Naive thymus-derived CD8-positive, alpha-beta T cell (primary cell): ENCODE data around the gene SIX2. TPM values are rescaled to one million over a fixed set of nuclear protein-coding genes. Genes with fewer than 3 reads are reported as not detected.
A peak's percentile ranks its signal among the peaks of the same experiment; 100 is the strongest.

Experiments
- ATAC-seq, 2 donors: fragments of 150-1000 bp; cut with Tn5 transposase in 1 of 2; sonication (Bioruptor Pico), chemical (Tn5 transposase) in 1 of 2; 1 replicate in 1 of 2; 2 replicates in 1 of 2; pipeline ENCODE4 v1.10.0; 2021; ENCODE audit warnings: mild to moderate bottlenecking in 2 of 2, moderate library complexity in 2 of 2
- POLR2A ChIA-PET: fragments of 350-600 bp; sonication (Branson Sonifier 250); formaldehyde crosslinking; loops from one replicate; lab custom pipeline; 2021; ENCODE audit warnings: antibody characterized with exemption; lab: Charles Lee
- DNase-seq, 10 donors: peaks; one replicate each; pipeline versions ENCODE4 v3.0.0 to v3.0.0-alpha.2; 2020 to 2022
- H3K27ac Mint-ChIP-seq, 10 donors: one replicate each; pipeline ENCODE4 v1.8.0; 2020 to 2022; ENCODE audit warnings: mild to moderate bottlenecking in 10 of 10, mixed read lengths in 10 of 10, moderate library complexity in 4 of 10, inconsistent platforms in 1 of 10
- H3K27me3 Mint-ChIP-seq, 5 donors: one replicate each; pipeline ENCODE4 v1.8.0; 2021 to 2022; ENCODE audit warnings: mixed read lengths in 5 of 5
- H3K36me3 Mint-ChIP-seq, 3 donors: one replicate each; pipeline ENCODE4 v1.8.0; 2020 to 2022; ENCODE audit warnings: mixed read lengths in 3 of 3, mild to moderate bottlenecking in 2 of 3, inconsistent platforms in 1 of 3
- H3K4me1 Mint-ChIP-seq, 4 donors: one replicate each; pipeline ENCODE4 v1.8.0; 2021 to 2022; ENCODE audit warnings: mixed read lengths in 4 of 4
- H3K4me3 Mint-ChIP-seq, 10 donors: one replicate each; pipeline ENCODE4 v1.8.0; 2020 to 2022; ENCODE audit warnings: mild to moderate bottlenecking in 10 of 10, mixed read lengths in 10 of 10, moderate library complexity in 6 of 10, inconsistent platforms in 1 of 10
- H3K9me3 Mint-ChIP-seq, 9 donors: one replicate each; pipeline ENCODE4 v1.8.0; 2020 to 2022; ENCODE audit warnings: mixed read lengths in 9 of 9, mild to moderate bottlenecking in 3 of 9, inconsistent platforms in 1 of 9, moderate library complexity in 1 of 9
- polyA plus RNA-seq, 3 donors: library from polyadenylated mRNA; unstranded; fragments of 300-500 nt; fragmentation: Illumina TruSeq; gene quantifications; one replicate each; pipeline ENCODE4 v1.2.3, GENCODE V29; 2021
- total RNA-seq, 8 experiments: library from RNA in 2 of 8; stranded (reverse) in 2 of 8; gene quantifications; one replicate each; pipeline ENCODE4 v1.2.3 and lab custom pipeline; 2021 to 2026

Gene SIX2
- total and polyA plus RNA-seq, 5 experiments from 2014 or later = not detected

DNA sequence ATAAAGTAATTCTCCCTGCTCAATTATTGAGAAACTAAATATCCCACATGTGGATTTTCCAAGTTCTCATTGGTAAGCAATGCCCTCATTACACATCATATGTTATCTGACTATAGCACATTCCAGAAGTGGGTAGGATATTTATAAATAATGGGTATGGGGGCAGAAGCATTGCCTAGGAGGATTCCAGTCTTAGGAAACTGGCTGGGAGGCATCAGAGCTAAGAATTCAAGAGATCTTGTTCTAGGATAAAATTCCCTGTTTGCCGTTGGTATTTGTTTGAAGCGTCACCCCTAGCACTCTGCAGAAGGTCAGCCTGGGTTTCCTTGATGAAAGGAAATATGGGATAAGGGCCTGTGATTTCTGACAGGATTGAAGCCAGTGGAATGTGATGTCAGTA is 20.1 kb downstream of the SIX2 start:
- no peak for ATAC-seq
- peaks cover 0 to 15% (median 0%) of the 10 kb centered on the region in 3 donors for H3K36me3 Mint-ChIP-seq
- H3K9me3 Mint-ChIP-seq = peaks cover 9 to 44% (median 15%) of the 10 kb centered on the region in 9 donors
- H3K27me3 Mint-ChIP-seq = peaks cover 26 to 76% (median 33%) of the 10 kb centered on the region in 5 donors
- H3K4me3 Mint-ChIP-seq = no peak overlapping the region
- peaks cover 0 to 1% (median 0%) of the 10 kb centered on the region in 4 donors for H3K4me1 Mint-ChIP-seq
- POLR2A ChIA-PET = no interaction called here
- H3K27ac Mint-ChIP-seq = no peak overlapping the region
- no peak for DNase-seq

DNA sequence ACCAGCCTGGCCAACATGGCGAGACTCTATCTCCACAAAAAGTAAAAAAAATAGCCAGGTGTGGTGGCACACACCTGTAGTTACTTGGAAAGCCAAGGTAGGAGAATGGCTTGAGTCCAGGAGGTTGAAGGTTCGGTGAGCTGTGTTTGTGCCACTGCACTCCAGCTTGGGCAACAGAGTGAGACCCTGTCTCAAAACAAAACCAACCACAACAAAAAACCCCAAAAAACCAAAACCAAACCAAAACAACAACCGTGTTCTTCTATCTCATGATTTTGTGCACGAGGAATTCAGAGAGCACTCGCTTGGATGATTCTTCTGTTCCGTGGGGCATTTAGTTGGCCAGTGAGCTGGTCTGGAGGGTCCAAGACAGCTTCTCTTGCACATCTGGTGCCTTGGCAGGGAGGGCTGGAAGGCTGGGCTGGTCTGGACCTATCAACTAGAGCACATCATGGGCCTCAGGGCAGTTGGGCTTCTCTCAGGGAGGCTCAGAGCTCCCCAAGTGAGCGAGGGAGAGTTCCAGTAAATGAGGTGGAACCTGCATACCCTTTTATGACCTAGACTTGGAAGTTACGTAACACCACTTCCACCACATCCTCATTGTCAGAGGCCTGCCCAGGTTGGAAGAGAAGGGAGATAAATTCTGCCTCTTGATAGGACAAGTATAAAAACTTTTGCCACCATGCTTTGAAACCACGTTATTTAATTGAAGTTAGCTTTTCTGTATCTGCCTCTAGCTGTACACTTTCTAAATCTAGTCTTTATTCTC is 25.2 kb downstream of the SIX2 start:
- H3K9me3 Mint-ChIP-seq = peaks cover 0 to 17% (median 4%) of the 10 kb centered on the region in 9 donors
- peaks cover 0 to 3% (median 0%) of the 10 kb centered on the region in 3 donors for H3K36me3 Mint-ChIP-seq
- ATAC-seq (no peak), DNase-seq (no peak)
- no peak overlapping the region for H3K4me3 Mint-ChIP-seq
- H3K27ac Mint-ChIP-seq = no peak overlapping the region
- peaks cover 1 to 6% (median 3%) of the 10 kb centered on the region in 4 donors for H3K4me1 Mint-ChIP-seq
- peaks cover 14 to 35% (median 27%) of the 10 kb centered on the region in 5 donors for H3K27me3 Mint-ChIP-seq
- POLR2A ChIA-PET = no interaction called here

DNA sequence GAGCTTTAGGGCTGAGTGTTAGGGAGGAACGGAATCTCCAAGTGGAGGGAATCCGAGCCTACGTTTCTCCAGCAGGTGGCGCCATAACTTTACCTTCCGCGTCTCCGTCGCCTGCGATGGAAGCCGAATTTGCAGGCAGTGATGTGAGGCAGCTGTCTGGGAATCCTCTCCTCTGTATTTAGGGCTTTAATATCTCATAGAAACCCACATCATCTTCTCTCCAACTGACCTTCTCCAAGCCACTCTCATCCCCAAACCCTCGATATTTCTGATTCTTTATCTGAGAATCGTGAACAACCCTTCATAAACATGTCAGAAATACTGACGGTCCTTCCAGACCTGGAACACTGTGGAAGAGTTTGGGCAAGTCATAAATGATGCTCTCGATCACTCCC is 27.5 kb downstream of the SIX2 start:
- Mint-ChIP-seq H3K4me1 (peaks cover 2 to 6% (median 3%) of the 10 kb centered on the region in 4 donors), H3K4me3 (no peak overlapping the region), H3K9me3 (no peaks in the 10 kb centered on the region), H3K27me3 (peaks cover 10 to 36% (median 30%) of the 10 kb centered on the region in 5 donors), H3K27ac (peak overlapping the region in 1 of 10 donors; percentile 29), H3K36me3 (no peaks in the 10 kb centered on the region)
- POLR2A ChIA-PET = no interaction called here
- peak; percentile 11 to 75 (median 57) for DNase-seq
- ATAC-seq = peak; percentile 32 to 68

DNA sequence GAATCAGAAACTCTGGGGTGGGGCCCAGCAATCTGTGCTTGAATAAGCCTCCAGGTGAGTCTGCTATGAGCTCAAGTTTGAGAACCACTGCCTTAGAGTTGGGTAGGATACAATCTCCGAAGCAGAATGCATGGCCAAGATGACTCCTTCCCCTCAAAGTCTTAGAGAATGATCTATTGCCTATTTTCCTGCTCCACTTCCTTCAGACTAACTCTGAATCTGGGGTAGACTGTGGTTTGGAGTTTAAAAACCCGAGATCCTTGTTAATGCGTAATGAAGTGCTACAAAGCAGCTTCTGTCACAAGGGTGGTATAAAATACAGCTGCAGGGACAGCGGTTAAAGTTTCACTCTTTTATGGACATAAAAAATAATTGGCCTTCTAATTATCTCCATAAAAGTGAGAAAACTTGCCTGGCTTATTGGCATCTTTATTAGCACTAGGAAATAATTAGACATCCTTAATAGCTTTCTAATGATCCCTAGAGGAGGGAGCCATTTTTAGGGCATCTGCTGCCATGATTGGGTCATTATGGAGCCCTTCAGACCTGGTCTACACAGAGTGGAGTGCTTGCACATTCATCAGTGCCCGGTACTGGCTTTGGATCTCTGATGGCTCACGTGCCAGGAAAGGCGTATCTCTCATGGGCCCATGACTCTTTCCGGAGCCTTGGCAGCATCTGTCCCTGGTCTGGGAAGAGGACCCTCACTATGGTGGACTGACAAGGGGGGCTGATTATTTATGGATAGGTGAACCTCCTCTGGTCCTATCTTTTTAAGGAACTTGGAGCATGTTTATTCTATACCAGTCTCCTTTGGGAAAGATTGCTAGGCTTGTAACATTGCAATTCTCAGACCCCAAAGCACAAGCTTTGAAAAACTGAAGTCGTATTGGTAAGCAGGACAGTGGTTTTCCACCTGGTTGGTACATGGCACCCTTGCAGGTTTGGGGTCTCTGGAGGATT is 28.2 kb downstream of the SIX2 start:
- H3K4me3 Mint-ChIP-seq = no peak overlapping the region
- H3K9me3 Mint-ChIP-seq = no peaks in the 10 kb centered on the region
- POLR2A ChIA-PET = no interaction called here
- peak overlapping the region in 1 of 10 donors; percentile 29 for H3K27ac Mint-ChIP-seq
- H3K4me1 Mint-ChIP-seq = peaks cover 2 to 6% (median 3%) of the 10 kb centered on the region in 4 donors
- H3K36me3 Mint-ChIP-seq = no peaks in the 10 kb centered on the region
- H3K27me3 Mint-ChIP-seq = peaks cover 4 to 32% (median 27%) of the 10 kb centered on the region in 5 donors
- ATAC-seq (no peak), DNase-seq (no peak)

DNA sequence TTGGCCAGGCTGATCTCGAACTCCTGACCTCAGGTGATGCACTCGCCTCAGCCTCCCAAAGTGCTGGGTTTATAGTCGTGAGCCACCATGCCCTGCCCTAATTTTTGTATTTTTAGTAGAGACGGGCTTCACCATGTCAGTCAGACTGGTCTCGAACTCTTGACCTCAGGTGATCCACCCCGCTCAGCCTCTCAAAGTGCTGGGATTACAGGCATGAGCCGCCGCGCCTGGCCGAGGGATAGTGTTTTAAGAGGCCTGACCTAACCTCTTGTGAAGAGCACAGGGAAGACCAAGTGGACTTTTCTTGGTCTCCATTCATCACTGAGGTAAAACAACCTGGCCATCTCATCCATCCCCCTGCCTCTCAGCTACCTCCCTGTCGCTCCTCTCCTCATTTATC is 29.7 kb downstream of the SIX2 start:
- Mint-ChIP-seq H3K4me3 (no peak overlapping the region), H3K9me3 (no peaks in the 10 kb centered on the region), H3K4me1 (peaks cover 2 to 6% (median 3%) of the 10 kb centered on the region in 4 donors), H3K27me3 (peaks cover 4 to 29% (median 26%) of the 10 kb centered on the region in 5 donors), H3K27ac (no peak overlapping the region), H3K36me3 (no peaks in the 10 kb centered on the region)
- ATAC-seq = no peak
- POLR2A ChIA-PET = no interaction called here
- no peak for DNase-seq

DNA sequence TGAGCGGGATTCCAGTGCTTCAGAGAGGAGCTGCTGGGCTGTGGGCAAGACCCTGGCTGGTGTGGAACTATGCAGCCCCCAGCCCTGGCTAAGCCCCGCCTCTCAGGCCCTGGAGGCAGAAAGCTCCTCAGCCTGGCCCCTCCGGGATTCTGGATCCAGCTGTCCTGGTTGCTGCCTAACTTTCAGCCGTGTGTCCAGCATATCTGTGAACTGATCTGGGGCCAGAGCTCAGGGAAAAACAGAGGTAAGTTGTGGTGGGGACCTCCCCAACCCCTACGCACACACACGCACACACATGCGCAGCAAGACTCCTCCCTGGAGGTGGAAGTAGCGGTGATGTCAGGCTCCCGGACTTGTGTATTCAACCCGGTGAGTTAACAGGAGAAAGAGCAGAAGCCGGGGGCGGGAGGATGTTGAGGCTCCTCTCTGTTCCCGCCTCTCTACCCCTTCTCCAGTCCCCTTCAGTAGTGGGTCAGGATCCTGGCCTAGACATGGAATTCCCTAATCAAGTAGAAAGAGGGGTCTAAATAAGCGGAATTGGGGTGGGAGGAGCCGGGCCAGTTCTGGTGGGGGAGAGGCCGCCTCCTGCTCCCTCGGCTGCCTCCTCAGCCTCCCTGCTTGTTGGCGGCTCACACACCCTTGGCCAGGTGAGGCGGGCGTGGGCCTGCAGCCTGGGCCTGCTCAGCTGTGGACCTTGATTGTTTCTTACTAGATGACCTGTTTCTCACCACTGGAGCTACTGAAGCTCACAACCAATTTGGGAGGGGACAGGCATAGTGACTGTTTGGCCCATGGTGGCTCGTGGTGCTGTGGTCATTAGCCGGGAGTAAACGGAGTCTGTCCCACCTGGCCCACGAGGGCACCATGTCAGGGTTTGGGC is 33.4 kb downstream of the SIX2 start:
- Mint-ChIP-seq H3K36me3 (peaks cover 0 to 2% (median 0%) of the 10 kb centered on the region in 3 donors), H3K9me3 (no peaks in the 10 kb centered on the region), H3K4me3 (peak overlapping the region in 6 of 10 donors; percentile 18 to 75 (median 58)), H3K27me3 (peaks cover 2 to 25% (median 12%) of the 10 kb centered on the region in 5 donors), H3K4me1 (peaks cover 0 to 8% (median 4%) of the 10 kb centered on the region in 4 donors), H3K27ac (peak overlapping the region in 1 of 10 donors; percentile 81)
- ATAC-seq (peak in 1 of 2 donors; percentile 41), DNase-seq (no peak)
- POLR2A ChIA-PET = no interaction called here

DNA sequence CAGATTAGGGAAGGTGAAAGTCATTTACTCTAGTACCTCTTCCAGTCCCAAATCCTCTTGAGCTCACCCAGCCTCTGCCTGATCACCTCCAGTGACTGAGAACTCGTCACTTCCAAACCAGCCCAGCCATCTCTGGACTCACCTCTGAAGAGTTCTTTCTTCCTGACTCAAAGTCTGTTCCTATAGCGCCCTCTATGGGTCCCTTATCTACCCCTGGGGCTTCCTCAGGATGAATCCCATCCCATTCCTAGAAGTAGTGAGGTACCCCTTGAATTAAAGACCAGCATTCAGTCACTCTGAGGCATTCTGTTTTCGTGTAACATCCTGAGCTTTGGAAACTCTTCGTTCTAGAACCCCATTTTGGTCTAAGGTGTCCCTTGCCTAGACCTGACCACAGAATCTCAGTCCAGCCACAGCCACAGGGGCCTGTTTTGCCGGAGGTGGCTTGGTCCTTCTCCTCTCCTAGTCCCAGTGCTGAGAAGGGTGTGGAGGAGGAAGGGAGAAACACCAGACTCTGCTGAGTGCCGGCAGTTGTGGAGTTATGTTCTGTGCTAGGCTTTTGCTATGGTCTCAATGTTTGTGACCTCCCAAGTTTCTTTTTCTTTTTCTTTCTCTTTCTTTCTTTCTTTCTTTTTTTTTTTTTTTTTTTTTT is 35.1 kb downstream of the SIX2 start:
- no peak overlapping the region for H3K27ac Mint-ChIP-seq
- peaks cover 0 to 2% (median 0%) of the 10 kb centered on the region in 3 donors for H3K36me3 Mint-ChIP-seq
- H3K4me3 Mint-ChIP-seq = no peak overlapping the region
- ATAC-seq (no peak), DNase-seq (no peak)
- no peaks in the 10 kb centered on the region for H3K9me3 Mint-ChIP-seq
- peaks cover 0 to 8% (median 4%) of the 10 kb centered on the region in 4 donors for H3K4me1 Mint-ChIP-seq
- peaks cover 2 to 35% (median 17%) of the 10 kb centered on the region in 5 donors for H3K27me3 Mint-ChIP-seq
- POLR2A ChIA-PET = no interaction called here

DNA sequence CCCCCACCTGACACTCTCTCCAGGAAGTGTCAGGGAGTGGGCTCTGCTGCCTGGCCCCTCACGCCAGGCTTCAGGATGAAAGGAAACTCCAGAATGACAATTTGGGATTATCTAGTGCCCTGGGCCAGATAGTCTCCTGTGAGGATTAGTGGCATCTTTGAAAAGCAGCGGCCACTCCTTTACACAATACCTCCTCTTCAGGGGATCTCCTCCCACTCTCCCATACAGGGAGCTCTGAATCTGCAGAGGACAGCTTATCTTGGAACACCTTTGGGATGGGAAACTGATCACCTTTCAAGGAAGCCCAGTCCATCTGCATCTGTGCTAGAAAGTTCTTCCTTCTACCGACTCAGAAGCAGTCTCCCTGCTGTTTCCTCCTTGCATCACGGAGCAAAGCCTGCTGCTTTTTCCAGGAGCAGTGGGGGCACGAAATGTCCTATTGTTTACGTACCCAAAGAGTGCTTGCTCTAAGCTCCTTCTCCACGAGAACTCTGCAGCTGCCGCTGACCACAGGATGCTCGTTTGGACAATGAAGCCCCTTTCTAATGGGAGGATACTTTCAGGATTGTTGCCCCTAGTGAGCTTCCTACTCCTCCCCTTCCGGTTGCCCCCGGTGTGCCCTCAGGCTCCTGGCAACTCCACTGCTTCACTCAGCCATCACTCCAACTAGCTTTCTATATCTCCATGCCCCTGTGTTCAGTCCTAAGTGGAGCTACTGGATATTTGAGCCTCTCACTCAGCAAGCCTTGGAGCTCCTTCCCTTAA is 36.3 kb downstream of the SIX2 start:
- POLR2A ChIA-PET = interaction anchor here (0.7 kb wide), 1 partner anchor 57 kb away, joined by 3 read pairs; no protein-coding TSS in a partner anchor
- H3K27me3 Mint-ChIP-seq = peaks cover 0 to 35% (median 14%) of the 10 kb centered on the region in 5 donors
- peak overlapping the region in 9 of 10 donors; percentile 10 to 58 (median 31) for H3K4me3 Mint-ChIP-seq
- peaks cover 0 to 2% (median 0%) of the 10 kb centered on the region in 3 donors for H3K36me3 Mint-ChIP-seq
- ATAC-seq (no peak), DNase-seq (no peak)
- H3K27ac Mint-ChIP-seq = peak overlapping the region in 1 of 10 donors; percentile 46
- peaks cover 0 to 8% (median 4%) of the 10 kb centered on the region in 4 donors for H3K4me1 Mint-ChIP-seq
- no peaks in the 10 kb centered on the region for H3K9me3 Mint-ChIP-seq

DNA sequence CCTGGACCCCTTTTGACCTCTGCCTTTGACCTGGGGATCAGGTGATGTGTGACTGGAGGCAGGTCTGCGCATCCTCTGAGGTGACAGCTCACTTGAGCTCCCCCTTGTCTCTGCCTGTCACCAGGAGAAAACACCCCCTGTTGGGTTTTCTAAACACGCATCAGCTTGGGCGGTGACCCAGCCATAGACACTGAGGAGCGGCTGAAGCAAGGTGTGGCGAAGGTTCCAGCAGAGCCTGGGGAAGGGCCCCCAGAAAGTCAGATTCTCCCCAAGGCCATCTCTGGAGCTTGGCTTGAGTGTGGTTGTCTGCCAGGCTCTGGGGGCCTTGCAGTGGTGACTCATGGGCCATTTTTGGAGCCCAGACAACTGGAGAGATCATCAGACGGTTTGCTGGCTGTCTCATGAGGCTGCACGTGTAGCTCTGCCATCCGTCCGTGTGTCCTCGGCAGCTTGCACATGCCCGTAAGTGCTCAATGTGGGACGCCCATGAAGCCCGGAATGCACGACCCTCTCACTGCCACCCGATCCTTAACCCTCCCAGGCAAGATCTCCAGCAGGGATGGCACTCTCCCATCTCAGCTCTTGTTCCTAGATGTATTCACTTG is 38.3 kb downstream of the SIX2 start:
- Mint-ChIP-seq H3K9me3 (no peaks in the 10 kb centered on the region), H3K27ac (no peak overlapping the region), H3K36me3 (peaks cover 0 to 2% (median 0%) of the 10 kb centered on the region in 3 donors), H3K4me3 (no peak overlapping the region), H3K27me3 (peaks cover 0 to 31% (median 22%) of the 10 kb centered on the region in 5 donors), H3K4me1 (peaks cover 0 to 8% (median 3%) of the 10 kb centered on the region in 4 donors)
- DNase-seq (no peak), ATAC-seq (no peak)
- POLR2A ChIA-PET = no interaction called here

DNA sequence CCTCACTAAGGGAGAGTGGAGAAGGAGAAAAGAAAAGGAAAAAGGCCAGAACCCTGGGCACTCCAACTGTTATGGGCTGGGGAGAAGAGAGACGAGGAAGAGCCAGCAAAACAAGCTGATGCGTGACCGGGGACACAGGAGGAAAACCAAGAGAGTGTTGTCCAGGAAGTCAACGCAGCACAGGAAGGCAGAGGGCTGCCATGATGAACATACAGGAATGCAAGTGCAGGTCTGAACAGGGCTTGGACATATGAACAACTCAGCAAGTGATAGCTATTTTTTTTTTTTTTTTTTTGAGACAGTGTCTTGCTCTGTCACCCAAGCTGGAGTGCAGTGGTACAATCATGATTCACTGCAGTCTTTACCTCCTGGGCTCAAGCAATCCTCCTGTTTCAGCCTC is 39.3 kb downstream of the SIX2 start:
- POLR2A ChIA-PET = no interaction called here
- Mint-ChIP-seq H3K27me3 (peaks cover 4 to 38% (median 29%) of the 10 kb centered on the region in 5 donors), H3K9me3 (no peaks in the 10 kb centered on the region), H3K4me1 (peaks cover 0 to 8% (median 3%) of the 10 kb centered on the region in 4 donors), H3K27ac (no peak overlapping the region), H3K36me3 (peaks cover 0 to 2% (median 0%) of the 10 kb centered on the region in 3 donors), H3K4me3 (peak overlapping the region in 1 of 10 donors; percentile 11)
- ATAC-seq (no peak), DNase-seq (no peak)
